A549 treated with GW870086 at 1 μM for 4 hours (cell line): ENCODE measurements around the gene PPAN. TPM values are rescaled to one million over a fixed set of nuclear protein-coding genes. Genes with fewer than 3 reads are reported as not detected.

Experiments used
- total RNA-seq: library from RNA; stranded (reverse); fragments of 200-300 nt; extraction: Qiagen RNA extraction; gene quantifications from 5 replicates; pipeline ENCODE4 v1.2.3, GENCODE V29; 2022; ENCODE audit warnings: low read depth

The PPAN gene, protein sequence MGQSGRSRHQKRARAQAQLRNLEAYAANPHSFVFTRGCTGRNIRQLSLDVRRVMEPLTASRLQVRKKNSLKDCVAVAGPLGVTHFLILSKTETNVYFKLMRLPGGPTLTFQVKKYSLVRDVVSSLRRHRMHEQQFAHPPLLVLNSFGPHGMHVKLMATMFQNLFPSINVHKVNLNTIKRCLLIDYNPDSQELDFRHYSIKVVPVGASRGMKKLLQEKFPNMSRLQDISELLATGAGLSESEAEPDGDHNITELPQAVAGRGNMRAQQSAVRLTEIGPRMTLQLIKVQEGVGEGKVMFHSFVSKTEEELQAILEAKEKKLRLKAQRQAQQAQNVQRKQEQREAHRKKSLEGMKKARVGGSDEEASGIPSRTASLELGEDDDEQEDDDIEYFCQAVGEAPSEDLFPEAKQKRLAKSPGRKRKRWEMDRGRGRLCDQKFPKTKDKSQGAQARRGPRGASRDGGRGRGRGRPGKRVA
- 42.9 to 59.9 TPM (median 49.7 TPM) in 5 replicates for total RNA-seq

DNA sequence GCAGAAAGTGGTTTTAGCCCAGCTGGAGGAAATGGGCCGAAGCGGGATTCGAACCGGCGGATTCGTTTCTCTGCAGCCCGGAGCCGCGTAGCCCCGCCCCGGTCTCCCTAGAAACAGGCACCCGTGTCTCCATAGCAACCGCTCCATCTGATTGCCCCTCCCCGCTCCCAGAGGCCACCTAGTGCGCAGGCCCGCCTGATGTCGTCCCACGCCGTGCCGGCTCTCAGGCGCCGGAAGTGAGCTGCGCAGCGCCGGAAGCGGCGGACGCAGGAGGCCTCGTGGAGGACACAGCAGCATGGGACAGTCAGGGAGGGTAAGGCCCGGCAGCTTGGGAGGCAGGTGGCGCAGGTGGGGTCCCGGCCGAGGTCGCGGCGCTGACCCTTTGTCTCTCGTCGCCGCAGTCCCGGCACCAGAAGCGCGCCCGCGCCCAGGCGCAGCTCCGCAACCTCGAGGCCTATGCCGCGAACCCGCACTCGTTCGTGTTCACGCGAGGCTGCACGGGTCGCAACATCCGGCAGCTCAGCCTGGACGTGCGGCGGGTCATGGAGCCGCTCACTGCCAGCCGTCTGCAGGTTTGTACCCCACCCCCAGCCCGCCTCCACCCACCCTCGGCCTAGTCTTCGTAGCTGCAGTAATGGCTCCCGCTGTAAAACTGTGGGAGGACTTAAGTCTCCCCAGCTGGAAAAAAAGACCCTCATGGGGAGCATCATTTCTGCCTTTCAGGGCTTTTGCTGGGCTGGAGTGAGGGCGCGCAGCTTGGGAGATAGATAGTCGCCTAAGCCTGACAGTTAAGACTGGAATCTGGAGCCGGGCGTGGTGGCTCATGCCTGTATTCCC lies at the start of gene PPAN:
PPAN (plus strand) TSS at position 263 of the 837 bp plus-strand sequence; CDS start at position 296, 33 bp downstream.

DNA sequence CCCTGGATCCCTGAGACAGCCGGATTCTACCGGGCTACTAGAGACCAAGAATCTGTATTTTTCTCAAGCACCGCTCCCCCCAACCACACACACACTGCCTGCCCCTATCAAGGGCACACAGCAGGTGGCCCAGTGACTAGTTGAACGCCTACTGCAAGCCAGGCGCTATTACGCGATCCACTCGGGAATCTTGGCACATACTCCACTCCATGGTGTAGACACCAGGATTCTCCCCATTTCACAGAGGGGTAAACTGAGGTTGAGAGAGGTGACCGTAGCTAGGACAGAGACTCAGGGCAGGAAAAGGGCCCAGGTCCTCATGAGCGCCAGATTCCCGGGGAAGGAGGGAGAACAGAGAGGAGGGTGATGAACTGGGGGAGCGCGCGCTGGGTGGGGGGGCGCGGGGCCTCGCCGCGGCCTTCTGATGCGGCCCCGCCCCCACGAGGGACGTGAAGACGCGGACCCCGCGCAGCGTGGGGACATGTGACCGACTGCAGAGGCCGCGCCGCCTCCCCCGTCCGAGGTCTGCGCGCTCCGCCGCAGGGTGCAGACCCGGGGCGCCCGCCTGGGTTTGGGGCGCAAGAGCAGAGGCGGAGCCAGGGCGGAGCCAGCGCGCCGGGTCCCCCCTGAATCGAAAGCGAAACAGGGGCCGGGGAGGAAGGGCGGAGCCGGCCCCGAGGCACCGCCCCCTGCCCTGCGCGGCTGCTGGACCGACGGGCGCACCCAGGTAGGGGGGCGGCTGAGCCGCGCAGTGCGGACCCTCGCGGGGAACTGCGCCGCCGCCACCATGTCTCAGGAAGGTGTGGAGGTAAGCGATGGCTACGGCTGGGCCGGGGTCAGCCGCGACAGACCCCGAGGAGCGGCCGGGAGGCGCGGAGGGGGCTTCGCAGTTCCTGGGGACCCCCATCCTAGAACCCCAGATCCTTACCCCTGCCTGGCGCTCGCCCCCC lies 20.2 kb upstream of the PPAN start, which contains the start of gene SHFL:
SHFL (plus strand) TSS at position 677 of the 950 bp plus-strand sequence; CDS start at position 788, 111 bp downstream.

DNA sequence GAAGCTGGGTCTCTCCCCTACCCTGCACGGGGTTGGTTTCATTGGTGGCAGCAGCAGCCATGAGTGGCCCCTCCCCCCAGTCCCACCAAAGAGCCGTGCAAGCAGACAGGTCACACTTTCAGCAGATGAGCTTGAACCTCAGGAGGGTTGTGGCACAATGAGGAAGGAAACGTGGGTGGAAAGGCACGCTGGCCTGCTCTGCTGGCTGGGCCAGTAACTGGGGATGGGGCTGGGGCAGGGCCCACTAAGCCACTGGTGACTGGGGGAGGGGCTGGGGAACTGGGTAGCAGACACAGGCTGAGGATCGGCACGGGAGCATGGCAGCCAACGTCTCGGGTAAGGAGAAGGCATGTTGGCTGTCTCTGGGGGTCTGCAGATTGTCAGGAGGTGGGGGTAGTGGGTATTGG lies 5.2 kb downstream of the PPAN start, which contains the start of gene P2RY11:
P2RY11 (plus strand) TSS at position 289 of the 407 bp plus-strand sequence; CDS start at position 318, 29 bp downstream.

Other genes starting within 250 kb of the PPAN start
- 8.6 to 12.8 TPM (median 10.4 TPM) in 5 replicates for gene OLFM2, start 169.8 kb upstream of the PPAN start, total RNA-seq
- 2.6 to 3.6 TPM (median 3.3 TPM) in 5 replicates for gene COL5A3, start 95.9 kb upstream of the PPAN start, total RNA-seq
- gene RDH8, start 92.9 kb upstream of the PPAN start, total RNA-seq = 0.14 to 0.31 TPM (median 0.28 TPM) in 4 of 5 replicates, not detected in the other
- gene SHFL, start 20.0 kb upstream of the PPAN start, total RNA-seq = 6.4 to 8.6 TPM (median 7.5 TPM) in 5 replicates
- 0.06 to 0.23 TPM (median 0.09 TPM) in 3 of 5 replicates, not detected in the others for gene ANGPTL6, start 3.7 kb upstream of the PPAN start, total RNA-seq
- 5.2 to 10.9 TPM (median 7.6 TPM) in 5 replicates for gene P2RY11, start 5.3 kb downstream of the PPAN start, total RNA-seq
- gene EIF3G, start 13.5 kb downstream of the PPAN start, total RNA-seq = 151 to 181 TPM (median 159 TPM) in 5 replicates
- 52.7 to 62.9 TPM (median 60.8 TPM) in 5 replicates for gene DNMT1, start 88.6 kb downstream of the PPAN start, total RNA-seq
- gene S1PR2, start 125.0 kb downstream of the PPAN start, total RNA-seq = 0.73 to 1.1 TPM (median 0.81 TPM) in 5 replicates
- gene MRPL4, start 145.9 kb downstream of the PPAN start, total RNA-seq = 58.5 to 83.8 TPM (median 72.0 TPM) in 5 replicates
- gene ICAM1, start 164.8 kb downstream of the PPAN start, total RNA-seq = 3.4 to 5.5 TPM (median 4.2 TPM) in 5 replicates
- 0.09 TPM in 1 of 5 replicates, not detected in the others for gene ICAM4, start 180.6 kb downstream of the PPAN start, total RNA-seq
- 0.34 to 1.1 TPM (median 0.61 TPM) in 5 replicates for gene ICAM5, start 183.6 kb downstream of the PPAN start, total RNA-seq
- gene ZGLP1, start 203.5 kb downstream of the PPAN start, total RNA-seq = 1.1 to 2.2 TPM (median 1.9 TPM) in 5 replicates
- gene FDX2, start 209.7 kb downstream of the PPAN start, total RNA-seq = 22.7 to 31.5 TPM (median 31.3 TPM) in 5 replicates
- gene RAVER1, start 227.2 kb downstream of the PPAN start, total RNA-seq = 20.8 to 29.6 TPM (median 28.0 TPM) in 5 replicates
- 6.4 to 10.8 TPM (median 8.0 TPM) in 5 replicates for gene ICAM3, start 233.3 kb downstream of the PPAN start, total RNA-seq